ENCODE results near the gene CDH4. TPM values are rescaled to one million over a fixed set of nuclear protein-coding genes. Genes with fewer than 3 reads are reported as not detected.

Gene CDH4
- polyA plus RNA-seq, 1 donor (not counting 4 experiments of a cell fraction or from before 2014, with no cell fraction given) = 2.2 TPM

DNA sequence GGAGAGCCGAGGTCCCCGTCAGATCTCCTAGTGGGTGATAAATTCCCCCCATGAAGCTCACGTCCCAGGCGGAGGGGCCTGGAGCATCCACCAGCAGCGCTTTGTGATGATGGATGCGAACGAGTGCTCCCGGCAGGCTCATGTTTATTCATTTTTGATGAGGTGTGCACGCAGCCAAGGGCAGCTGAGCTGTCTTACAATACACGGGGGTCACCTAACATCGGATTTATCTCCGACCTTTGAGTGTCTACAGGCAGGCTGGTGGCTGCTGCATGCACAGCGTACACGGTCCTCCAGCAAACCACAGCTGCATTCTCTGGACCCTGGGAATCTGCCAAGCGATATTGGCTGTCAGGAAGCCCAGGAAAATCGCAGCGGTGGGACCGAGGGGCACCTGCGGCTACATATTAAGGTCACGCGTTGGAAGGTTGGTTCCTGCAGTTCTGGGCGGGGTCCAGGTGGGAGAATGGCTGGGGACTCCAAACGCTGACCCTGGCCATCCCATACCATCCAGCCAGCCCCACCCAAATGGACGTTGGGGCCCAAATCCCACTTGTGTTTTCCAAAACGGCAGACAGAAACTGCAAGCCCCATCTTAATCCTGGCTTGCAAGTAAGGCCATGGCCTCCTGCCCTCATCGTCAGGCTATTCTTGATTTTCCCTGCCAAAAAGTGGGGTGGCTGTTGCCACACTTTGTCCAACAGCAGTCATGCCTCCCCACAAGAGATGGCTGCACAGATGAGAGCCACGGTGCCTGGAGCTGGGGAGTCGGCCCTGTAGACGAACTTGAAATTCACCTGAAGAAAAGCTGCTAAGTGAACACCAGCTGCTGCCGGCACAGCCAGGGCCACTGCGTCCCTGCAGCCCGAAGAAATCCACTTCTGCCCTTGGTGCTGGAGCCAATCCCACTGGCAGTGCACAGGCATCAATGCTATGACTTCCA, 413.7 kb downstream of the CDH4 start:
- Histone ChIP-seq H3K9me3 (ENCODE audit: control insufficient read depth, low read depth, low read length) (no peaks in the 10 kb centered on the region), H3K79me2 (ENCODE audit: control insufficient read depth, insufficient read depth, low read length) (no peaks in the 10 kb centered on the region), H3K9me1 (ENCODE audit: control insufficient read depth, extremely low read depth, insufficient read depth, low read length) (no peaks in the 10 kb centered on the region), H3K27me3 (ENCODE audit: control insufficient read depth, extremely low read depth, insufficient read depth, low read length) (peaks cover 14% of the 10 kb centered on the region), H3K9ac (ENCODE audit: control insufficient read depth, extremely low read depth, insufficient read depth, low read length) (no peak overlapping the region), H3K4me3 (ENCODE audit: control insufficient read depth in 2 of 3, extremely low read depth in 1 of 3, insufficient read depth in 2 of 3, low read depth in 1 of 3, low read length in 3 of 3) (no peak overlapping the region), H3K4me1 (ENCODE audit: control insufficient read depth, extremely low read depth, insufficient read depth, low read length) (no peaks in the 10 kb centered on the region), H4K20me1 (ENCODE audit: control insufficient read depth, extremely low read depth, insufficient read depth, low read length) (peaks cover 10% of the 10 kb centered on the region), H3K4me2 (ENCODE audit: control insufficient read depth, extremely low read depth, insufficient read depth, low read depth, low read length) (no peak overlapping the region), H3K27ac (ENCODE audit: control insufficient read depth, insufficient read depth, low read length) (no peak overlapping the region), H3K36me3 (ENCODE audit: control insufficient read depth in 2 of 2, extremely low read depth in 1 of 2, insufficient read depth in 2 of 2, low read length in 2 of 2) (no peaks in the 10 kb centered on the region), H2AFZ (ENCODE audit: control insufficient read depth, low read length) (no peak overlapping the region)
- FAIRE-seq = no peak
- dilution Hi-C loops (cut with MboI; ENCODE audit: extremely low pct_ligation_motif_present, low sequenced_read_pairs) = no loop called here
- TF ChIP-seq EZH2 (IDR thresholded peaks at IDR 0.05; ENCODE audit: low read length) = no peak
- TF ChIP-seq, protein P1, sequence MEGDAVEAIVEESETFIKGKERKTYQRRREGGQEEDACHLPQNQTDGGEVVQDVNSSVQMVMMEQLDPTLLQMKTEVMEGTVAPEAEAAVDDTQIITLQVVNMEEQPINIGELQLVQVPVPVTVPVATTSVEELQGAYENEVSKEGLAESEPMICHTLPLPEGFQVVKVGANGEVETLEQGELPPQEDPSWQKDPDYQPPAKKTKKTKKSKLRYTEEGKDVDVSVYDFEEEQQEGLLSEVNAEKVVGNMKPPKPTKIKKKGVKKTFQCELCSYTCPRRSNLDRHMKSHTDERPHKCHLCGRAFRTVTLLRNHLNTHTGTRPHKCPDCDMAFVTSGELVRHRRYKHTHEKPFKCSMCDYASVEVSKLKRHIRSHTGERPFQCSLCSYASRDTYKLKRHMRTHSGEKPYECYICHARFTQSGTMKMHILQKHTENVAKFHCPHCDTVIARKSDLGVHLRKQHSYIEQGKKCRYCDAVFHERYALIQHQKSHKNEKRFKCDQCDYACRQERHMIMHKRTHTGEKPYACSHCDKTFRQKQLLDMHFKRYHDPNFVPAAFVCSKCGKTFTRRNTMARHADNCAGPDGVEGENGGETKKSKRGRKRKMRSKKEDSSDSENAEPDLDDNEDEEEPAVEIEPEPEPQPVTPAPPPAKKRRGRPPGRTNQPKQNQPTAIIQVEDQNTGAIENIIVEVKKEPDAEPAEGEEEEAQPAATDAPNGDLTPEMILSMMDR (optimal IDR thresholded peaks at IDR 0.05 in 1 of 3, IDR thresholded peaks at IDR 0.05 in 1 of 3, conservative IDR thresholded peaks at IDR 0.05 in 1 of 3; ENCODE audit: extremely low read depth in 1 of 3, insufficient read depth in 2 of 3, low read length in 3 of 3) = no peak
- no peak for DNase-seq (ENCODE audit: low read depth, low spot score)

GRCh38 chr20:61666471-61666832, 414.4 kb downstream of the CDH4 start:
- no peak overlapping the region for H3K4me2 ChIP-seq (ENCODE audit: control insufficient read depth, extremely low read depth, insufficient read depth, low read depth, low read length)
- no peak overlapping the region for H3K4me3 ChIP-seq (ENCODE audit: control insufficient read depth in 2 of 3, extremely low read depth in 1 of 3, insufficient read depth in 2 of 3, low read depth in 1 of 3, low read length in 3 of 3)
- dilution Hi-C loops (cut with MboI; ENCODE audit: extremely low pct_ligation_motif_present, low sequenced_read_pairs) = no loop called here
- H3K27me3 ChIP-seq (ENCODE audit: control insufficient read depth, extremely low read depth, insufficient read depth, low read length) = peaks cover 13% of the 10 kb centered on the region
- TF ChIP-seq, protein P1 (optimal IDR thresholded peaks at IDR 0.05 in 1 of 3, IDR thresholded peaks at IDR 0.05 in 1 of 3, conservative IDR thresholded peaks at IDR 0.05 in 1 of 3; ENCODE audit: extremely low read depth in 1 of 3, insufficient read depth in 2 of 3, low read length in 3 of 3) = no peak
- no peak for TF ChIP-seq EZH2 (IDR thresholded peaks at IDR 0.05; ENCODE audit: low read length)
- H4K20me1 ChIP-seq (ENCODE audit: control insufficient read depth, extremely low read depth, insufficient read depth, low read length) = peaks cover 10% of the 10 kb centered on the region
- no peak overlapping the region for H3K9ac ChIP-seq (ENCODE audit: control insufficient read depth, extremely low read depth, insufficient read depth, low read length)
- no peaks in the 10 kb centered on the region for H3K4me1 ChIP-seq (ENCODE audit: control insufficient read depth, extremely low read depth, insufficient read depth, low read length)
- no peak overlapping the region for H2AFZ ChIP-seq (ENCODE audit: control insufficient read depth, low read length)
- no peak overlapping the region for H3K27ac ChIP-seq (ENCODE audit: control insufficient read depth, insufficient read depth, low read length)
- no peaks in the 10 kb centered on the region for H3K9me1 ChIP-seq (ENCODE audit: control insufficient read depth, extremely low read depth, insufficient read depth, low read length)
- H3K79me2 ChIP-seq (ENCODE audit: control insufficient read depth, insufficient read depth, low read length) = no peaks in the 10 kb centered on the region
- no peaks in the 10 kb centered on the region for H3K9me3 ChIP-seq (ENCODE audit: control insufficient read depth, low read depth, low read length)
- DNase-seq (ENCODE audit: low read depth, low spot score) = no peak
- H3K36me3 ChIP-seq (ENCODE audit: control insufficient read depth in 2 of 2, extremely low read depth in 1 of 2, insufficient read depth in 2 of 2, low read length in 2 of 2) = no peaks in the 10 kb centered on the region
- no peak for FAIRE-seq

Measured in keratinocyte (primary cell).